Stimulated activated CD8-positive, alpha-beta memory T cell treated with anti-CD3 and anti-CD28 coated beads, Interleukin-15, amount 100 ng/mL, for 4 hours (primary cell): ENCODE measurements around the gene CEPT1.

Source experiments
- DNase-seq, 2 donors: peaks; one replicate each; pipeline ENCODE4 v3.0.0-alpha.2; 2020; ENCODE audit warnings: low read depth in 2 of 2

CEPT1 gene

DNA sequence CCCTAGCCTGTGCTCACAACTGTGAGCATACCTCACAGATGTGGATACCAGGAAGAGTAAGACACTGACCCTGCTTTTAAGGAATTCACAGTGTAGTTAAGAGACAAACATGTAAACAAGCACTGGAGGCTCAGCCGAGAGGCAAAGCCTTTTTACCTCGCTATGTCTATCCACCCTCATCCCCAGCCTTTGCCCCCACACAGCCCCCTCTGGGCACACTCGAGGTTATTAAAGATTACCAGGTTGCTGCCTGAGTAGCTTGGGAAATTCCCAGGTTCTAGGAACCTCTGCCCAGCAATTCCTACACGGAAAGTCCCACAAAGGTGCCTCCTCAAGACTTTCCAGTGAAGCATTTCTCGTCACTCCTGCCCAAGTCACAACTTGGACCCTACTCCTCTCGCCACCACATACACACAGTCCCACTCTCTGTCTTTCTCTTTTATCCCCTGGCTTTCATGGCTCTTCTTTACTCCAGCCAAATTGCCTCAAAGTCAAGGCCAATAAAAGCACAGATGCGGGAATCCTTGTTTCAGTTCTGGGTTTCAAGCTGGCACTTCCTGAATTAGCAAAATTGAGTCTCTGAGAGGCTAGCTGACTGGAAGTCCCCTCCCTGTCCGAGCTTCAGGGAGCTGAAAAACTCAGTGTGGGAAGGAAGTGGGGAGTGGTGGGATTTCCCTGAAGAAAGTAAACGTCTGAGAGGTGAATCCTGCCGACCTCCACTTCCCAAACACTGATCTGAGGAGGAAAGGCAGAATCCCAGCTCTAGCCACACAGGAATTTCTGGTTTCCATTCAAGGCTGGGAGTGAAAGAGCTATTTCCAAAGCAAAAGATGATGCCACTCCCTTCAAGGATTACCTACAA, 52.9 kb downstream of the CEPT1 start:
- DNase-seq, result no peak

DNA sequence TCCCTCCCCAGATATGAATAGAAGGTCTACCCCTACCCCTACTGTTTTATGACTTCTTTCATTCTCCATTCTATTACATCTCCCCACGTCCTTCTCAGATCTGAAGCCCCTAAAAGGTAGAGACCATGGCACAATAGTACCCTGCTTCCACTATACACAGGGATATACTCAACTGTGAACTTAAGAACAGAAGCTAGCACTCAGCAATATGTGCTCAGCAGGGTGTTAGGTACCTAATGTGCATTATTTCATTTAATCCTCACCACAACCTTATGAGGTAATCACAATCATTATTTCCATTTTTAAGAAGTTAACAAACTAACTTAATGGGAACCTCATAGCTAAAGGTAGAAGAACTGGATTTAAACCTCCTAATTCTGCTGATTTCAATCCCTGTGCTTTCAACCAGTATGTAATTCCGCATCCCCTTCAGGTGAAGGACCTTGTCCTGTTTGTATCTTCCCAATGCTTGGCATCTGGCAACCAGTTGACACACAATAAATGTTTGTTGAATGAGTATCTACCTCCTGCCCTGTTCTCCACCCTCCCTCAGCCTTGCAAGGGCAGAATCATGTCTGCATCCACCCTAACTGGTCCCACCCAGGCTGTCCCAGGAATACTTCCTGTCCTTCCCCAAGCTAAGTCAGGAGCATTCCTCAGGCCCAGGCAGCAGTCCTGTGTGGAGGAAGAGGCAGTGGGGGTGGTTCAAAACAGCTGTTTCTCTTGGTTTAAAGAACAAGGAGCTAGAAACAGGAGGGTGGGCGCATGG, 53.9 kb downstream of the CEPT1 start:
- DNase-seq, result no peak

DNA sequence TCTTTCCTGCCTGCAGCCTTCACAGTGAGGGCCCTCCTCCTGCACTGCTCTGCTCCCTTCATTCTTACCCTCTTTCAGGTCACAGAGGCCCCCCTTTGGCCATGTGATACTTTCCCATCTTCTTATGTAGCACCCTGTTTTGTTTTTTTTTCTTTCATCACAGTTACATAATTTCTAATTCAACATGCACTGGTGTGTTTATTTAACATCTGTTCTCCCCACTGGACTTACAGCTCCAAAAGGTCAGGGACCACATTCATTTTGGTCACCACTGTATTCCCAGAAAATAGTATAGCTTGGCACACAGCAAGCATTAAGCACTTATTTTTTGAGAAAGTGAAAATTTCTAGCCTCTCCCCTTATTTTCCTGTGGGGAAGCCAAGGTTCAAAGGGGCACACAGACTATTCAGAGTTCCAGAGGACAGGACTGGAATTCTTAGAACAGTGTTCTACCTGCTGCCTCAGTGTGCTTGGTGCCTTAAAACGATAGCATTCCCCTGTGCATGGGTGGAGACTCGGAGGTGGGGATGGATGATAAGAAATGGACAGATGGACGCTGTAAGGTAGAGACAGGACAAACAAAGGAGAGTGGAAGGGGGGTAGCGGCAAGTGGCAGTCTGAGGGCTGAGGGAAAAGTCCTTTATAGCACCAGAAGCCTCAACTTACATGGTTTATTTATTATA, 55.1 kb downstream of the CEPT1 start:
- no peak for DNase-seq

DNA sequence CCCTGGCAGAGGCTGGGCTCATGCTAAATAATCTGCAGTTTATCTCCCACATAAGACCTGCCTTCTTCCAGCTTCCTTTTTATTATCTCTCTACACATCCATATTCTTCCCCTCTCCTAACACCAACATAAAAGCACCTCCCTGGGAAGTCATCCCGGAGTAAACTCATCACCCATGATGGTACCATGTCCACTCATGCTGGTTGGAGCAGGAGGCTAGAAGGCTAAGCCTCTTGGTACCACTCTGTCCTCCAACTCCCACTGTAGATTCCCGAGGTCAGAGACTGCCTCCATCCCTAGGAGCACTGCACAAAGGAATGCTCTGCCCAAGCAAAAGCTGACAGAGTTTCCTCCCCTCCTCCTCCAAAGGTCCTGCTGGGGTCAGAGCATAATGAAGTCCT, 56.2 kb downstream of the CEPT1 start:
- no peak for DNase-seq

DNA sequence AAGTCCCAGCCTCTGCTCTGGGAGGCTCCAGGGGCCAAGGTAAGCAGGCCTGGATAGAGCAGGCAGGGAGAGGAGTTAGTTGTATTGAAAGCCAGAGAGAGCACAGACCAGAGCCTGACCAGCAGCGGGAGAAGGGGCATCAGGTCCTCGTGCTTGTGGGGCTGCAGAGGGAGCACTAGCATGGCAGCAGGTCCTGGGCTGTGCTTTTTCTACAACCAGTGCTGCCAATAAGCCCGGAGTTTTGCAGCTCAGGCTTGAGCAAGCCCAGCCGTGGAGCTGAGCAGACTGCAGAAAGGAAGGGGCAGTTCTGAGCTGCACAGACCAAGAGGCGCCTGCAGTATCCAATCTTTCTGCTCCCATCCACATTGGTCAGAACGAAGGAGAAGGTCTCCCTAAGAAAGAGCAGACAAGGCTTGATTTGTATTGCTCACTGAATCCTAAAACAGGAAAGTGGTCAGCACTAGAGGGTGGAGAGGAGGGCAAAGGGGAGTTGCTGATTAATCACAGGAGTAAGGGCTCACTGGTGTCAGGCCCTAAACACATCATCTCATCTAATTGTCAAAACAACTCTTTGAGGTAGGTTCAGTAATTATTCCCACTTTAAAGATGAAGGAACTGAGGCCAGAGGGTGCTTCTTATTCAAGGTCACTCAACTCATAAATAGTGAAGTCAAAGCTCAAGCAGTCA, 57.7 kb downstream of the CEPT1 start:
- peak in 1 of 2 donors; percentile 56 for DNase-seq

DNA sequence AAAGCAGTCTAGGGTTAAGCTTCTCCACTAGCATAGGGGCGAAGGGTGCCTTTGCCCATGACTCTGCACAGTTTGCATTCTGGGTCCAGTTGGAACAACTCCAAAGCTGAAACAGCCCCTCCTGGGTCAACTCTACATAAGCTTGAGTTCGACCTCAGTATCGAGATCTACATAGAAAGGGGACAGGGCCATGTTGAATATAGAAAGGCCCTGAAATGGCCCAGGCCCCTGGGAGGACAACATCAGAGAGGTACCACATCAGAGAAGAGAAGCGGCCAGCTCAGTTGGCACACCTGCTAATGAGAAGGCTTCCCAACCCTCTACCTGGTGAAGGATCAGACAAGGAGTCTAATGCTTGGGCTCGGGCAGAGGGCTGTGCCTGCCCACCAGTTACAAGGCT, 58.8 kb downstream of the CEPT1 start:
- DNase-seq, result no peak

DNA sequence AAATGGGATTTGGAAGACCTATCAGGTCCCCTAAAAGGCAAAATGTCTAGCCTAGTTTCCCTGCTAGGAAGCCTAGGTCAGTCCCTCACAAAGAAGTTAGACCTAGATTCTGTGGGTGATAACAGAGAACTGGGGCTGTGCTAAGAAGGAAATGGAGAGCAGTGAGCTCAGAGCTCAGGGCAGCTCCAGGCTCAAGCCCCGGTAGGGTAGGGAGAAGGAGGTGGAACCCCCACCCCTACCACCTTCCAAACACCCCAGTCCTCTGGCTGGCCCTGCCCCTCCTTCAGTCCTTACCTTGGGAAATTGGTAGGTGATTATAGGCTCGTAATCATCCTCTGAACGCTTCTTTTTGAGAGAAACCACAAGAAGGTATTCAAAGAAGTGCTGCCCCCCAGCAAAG, 59.3 kb downstream of the CEPT1 start:
- DNase-seq, result no peak

DNA sequence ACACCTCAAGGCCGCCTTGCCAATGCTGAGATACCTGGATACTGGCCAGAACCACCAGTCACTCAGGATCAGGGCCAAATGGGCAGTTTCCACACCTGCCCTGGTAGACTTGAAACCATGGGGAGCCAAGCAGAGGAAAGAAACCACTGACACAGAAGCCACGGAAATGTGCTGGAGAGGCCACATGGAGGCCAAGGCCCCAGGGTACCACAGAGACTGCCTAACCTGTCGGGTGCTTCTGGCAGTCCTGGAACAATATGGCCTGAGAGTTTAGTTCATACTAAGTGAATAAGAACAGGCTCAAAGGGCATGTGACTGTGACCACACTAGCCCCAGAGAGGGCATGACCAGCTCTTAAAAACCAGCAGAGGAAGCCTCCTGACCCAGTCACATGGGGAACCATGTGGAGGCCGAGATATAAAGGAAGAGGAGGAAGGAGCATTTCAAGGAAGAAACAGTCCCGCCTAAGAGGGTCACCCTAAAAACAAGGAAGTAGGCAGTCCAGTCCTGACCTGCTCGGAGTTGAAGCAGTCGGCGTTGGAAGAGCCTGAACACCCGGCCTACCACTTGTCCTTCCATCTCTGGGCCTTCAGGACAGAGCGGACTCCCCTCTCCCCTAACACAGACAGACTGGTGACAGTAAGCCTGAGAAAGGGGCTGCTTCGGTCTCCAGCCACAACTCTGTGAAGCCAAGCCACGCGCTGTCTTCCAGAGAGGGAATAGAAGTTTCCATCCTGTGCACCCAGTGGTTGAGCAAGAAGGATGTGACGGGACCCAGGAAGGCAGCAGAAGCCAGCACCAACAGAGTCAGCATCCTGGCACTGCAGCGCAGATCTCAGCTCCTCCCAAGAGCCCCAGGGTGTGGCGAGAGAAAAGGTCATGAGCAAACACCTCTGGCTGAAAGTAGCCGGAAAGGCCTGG, 60.1 kb downstream of the CEPT1 start, which contains the start of gene DENND2D:
Gene DENND2D (minus strand): TSS at position 766 of the 921 bp plus-strand sequence. CDS start 187 bp downstream, at position 579.
- DNase-seq, result peak; percentile 39

DNA sequence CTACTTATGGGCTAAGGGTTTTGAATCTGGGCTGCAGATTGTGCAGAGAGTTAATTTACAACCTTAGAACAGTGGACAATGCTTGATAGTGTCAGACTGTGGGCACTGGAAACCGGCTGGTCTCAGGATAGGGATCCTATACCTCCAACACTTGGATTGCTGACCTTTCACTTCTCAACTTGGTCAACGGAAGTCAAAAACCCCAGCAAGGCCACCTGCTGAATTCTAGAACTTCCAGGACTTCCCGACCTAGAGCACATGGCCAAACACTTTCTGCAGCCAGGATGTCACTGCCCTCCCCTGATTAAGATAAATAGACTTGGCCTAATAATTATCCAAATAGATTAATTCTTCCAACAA, 60.8 kb downstream of the CEPT1 start:
- DNase-seq, result no peak

DNA sequence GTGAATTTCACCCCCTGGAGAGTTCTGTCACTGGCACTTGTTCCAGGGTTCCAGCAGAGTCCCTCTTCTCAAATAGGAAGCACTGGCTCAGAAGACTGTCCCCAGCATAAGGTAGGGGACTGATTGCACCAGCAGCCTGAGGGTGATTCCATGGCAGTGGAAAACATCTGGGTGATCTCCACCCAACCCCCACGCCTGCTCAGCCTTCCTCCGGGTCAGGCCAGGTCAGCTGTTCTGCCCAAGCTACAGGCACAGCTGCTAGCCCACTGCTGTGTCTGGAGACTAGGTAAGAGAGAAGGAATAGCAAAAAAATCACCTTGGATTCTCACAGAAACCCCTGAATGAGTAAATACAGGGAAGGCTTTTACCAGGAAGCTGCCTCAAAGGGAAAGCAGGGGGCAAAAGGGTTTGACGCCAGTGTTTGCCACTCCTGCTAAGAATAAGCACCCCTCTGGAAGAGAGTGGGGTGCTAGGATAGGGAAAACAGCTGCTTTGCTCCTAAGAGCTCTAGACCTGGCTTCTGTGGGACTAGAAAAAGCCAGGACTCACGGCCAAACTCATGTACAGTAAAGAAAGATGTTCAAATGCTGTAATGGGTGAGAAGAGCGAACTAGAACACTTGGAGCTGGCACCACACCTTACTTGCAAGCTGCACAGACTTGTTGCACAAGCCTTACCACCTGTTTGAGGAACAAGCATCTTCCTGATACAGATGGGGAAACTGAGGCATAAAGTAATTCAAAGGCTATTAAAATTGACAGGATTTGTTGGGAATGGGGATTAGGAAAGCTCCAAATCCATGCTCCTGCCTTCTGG, 61.5 kb downstream of the CEPT1 start:
- DNase-seq, result no peak

DNA sequence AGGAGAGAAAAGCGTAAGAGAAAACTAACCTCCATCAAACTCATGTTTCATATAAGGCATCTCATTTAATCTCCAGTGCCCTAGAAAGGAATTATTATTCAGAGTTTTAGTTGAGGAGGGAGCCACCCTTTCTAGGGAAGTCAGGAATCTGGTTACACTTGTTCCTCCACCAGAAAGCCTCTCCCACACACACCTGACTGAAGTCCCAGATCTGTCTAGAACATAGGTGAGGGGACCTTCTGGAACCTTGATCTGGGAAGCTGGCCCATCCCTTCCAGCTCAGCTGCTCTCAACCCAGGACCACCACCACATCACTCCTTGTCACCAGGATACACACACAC, 62.3 kb downstream of the CEPT1 start:
- DNase-seq, result no peak

DNA sequence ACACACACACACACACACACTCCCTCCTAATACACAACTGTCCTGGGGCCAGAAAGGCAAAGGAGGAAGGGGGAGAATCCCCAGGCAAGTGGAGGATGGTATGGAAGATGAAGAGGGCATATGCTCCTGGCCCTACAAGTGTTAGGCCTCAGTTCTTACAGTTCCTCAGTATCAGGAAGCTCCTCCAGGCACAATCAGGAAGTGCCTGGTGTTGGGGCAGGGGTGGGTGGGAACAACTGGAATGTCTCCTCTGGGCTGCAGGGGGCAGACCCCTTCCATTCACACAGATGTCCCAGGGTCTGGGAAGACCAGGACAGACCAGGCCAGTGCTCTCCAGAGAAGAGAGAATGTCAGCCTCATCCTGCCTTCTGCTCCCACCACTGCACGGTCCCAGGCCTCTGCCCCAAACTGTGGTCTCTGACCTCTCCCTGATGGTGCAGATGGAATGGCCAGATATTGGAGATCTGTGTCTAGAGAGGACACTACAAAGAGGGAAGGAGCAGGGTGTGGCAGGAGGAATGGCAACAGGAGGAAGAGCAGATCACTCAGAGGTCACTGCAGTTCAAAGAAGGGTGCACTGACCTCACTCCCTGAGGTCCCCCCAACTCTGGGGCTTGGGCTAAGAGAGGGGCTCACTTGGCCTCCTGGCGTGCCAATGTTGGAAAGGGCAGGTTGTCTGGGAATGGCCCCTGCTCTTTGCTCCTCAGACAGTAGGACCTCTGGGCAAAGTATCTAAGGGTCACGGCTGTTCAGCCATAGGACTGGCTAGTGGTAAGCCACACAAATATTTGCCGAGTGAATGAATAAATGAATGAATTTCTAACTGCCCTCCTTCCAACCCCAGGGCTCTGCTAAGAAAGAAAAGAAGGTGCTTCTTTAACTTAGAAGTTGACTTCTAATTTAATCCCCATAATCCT, 62.9 kb downstream of the CEPT1 start:
- DNase-seq, result no peak

DNA sequence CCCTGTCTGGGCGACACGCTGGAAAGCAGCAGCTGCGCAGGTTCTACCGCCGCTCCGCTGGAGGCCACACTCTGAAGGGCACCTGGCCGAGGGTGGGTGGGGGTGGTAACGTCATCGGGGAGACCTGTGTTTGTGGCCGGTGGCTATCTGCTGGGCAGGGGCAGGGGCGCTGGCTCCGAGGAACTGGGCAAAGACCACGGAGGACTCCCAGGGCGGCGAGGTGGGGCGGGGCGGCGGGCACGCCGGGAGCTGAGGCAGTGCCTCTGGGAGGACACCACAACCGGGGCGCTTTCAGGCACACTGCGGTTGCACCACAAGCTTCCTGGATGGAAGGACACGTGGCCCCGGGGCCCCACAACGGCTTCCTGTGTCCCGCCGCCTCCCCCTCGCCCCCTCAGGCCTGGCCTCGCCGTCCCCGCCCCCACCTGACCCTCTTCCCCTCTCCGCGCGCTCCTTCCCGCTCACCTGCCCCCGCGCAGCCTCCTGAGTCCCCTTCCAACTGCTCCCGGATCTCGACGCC, 63.7 kb downstream of the CEPT1 start:
- DNase-seq, result peak; percentile 76 to 79

DNA sequence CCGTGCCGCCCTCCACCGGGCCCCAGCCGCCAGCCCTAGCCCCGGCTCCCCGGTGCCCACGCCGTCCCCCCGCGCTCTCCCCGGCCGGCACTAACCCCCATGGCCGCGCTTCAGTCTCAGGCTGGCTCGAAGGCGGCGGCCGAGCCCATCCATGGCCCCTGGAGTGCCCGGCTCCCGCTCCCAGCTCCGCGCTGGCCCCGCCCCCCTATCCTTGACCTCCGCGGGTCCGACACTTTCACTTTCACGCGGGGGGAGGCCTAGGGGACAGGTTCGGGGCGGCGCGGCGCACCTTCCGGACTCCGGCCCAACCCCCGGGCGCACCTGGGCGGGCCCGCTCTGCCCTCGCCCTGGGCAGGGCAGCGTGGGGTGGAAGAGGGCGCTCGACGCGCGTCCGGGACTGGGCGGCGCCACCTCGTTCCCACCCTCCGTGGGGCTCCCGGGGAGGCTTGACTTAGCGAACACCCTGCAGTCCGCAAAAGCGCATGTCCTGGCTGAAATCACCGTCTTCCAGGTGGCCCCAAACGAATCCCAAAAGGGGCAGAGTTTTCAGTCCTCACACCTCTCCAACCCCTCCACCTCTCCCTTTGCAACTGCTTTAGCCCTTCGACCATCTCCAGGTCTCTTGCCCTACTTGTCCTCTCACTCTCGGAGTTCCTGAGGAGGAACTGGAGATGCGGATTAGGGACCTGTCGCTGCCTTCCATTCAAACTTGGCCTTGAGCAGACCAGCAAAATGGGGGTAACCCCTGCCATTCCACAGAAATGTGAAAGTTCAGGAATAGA, 64.4 kb downstream of the CEPT1 start:
- DNase-seq, result peak; percentile 56 to 67

DNA sequence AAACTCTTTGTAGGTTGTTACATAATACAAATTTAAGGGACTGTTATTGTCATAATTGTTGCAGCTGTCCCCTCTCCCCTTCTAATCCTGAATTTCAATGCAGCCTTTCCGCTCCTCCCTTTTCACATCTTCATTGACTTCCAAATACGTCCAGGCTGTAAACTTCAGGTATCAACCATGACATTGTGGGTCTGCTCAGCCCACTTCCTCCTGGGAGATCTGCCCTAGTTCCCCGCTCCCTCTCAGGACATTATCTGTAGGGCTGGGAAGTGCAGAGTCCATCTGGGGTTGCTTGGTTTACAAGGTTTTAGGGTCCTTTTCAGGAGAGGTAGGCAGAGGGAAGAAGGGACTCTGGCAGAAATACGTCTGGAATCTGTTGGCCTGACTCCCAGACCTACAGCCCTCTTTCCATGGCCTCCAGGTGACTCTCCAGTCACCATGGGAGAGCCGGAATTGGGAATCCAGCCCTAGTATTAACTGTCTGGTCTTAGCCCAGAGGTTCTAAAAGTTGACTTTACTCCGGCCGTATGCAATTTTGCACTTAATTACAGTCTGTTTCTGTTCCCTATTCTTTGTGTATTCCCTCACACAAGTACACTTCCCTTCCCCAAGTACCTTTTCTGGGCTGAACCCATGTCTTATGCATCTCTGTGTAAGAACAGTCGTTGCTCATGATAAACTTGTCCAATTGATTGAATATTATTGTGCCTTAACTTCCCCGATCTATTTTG, 65.1 kb downstream of the CEPT1 start:
- no peak for DNase-seq

DNA sequence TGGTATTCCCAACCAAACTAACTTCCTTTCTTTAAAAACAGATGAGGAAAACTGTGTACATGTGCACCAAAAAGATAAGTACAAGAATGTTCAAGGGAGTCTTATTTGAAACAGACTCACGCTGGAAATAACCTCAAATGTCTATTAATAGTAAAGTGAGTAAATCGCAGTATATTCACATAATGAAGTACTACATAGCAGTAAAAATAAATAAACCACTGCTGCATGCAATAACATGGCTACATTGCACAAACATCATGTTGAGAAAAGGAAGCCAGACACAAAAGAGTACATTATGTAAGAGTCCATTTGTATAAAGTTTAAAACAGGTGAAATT, 65.7 kb downstream of the CEPT1 start:
- no peak for DNase-seq

DNA sequence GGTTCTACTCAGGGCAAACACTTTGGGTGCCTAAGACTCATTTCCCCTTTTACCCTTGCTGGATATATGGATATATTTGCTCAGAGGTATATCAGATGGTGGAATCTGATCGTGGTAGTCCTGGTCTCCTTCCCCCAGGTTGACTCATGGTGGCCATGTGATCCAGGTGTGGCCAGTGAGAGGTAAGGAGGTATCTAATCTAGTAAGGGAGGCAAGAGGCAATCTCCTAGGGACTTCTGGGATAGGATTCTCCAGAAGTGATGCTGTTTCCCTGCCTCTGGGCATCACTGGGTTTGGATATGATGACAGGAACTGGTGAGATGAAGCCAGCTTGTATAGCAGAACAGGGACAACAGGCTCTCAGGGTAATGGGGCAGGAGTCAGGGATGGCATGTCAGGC, 68.9 kb downstream of the CEPT1 start:
- no peak for DNase-seq
